ENCODE data around the gene LYST.

Gene LYST

GRCh38 chr1:235749755-235750300, 116.9 kb downstream of the LYST start:
- DNase-seq, result no peak

DNA sequence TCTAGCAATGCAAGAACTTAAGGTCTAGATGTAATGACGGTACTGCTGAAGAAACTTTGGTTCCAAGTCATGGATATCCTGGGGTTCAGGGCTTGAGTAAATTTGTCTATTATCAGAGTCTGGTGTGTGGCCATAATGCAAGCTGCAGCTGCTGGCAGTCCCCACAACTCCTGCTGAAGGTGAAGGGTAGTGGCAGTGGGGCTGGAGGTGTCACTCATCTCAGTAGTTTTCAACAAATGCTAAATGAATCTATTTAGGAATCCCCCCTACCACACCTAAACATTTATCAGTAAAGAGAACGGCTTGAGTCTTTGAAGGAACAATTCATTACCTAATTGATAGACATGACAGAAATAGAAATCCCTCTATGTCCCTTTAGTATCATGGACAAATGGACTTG, 118.0 kb downstream of the LYST start:
- no peak for DNase-seq

DNA sequence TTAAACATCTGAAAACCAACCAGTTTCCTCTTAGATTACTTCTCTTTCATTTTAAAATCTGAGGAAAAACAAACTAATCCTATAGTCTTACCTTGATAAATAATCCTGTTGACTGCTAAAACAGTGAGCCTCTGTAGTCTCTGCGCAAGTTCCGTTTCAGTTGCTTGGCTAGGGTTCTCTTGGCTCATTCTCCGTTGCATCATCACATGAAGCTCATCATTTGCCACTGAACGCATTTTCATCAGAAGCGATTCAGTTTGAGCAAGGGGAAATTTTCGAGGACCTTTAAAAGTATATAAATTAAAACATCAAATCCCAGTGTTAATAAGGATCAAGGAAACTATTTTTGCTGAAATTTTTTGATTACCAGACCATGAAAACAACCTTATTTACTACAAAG, 120.5 kb downstream of the LYST start:
- DNase-seq, result no peak

DNA sequence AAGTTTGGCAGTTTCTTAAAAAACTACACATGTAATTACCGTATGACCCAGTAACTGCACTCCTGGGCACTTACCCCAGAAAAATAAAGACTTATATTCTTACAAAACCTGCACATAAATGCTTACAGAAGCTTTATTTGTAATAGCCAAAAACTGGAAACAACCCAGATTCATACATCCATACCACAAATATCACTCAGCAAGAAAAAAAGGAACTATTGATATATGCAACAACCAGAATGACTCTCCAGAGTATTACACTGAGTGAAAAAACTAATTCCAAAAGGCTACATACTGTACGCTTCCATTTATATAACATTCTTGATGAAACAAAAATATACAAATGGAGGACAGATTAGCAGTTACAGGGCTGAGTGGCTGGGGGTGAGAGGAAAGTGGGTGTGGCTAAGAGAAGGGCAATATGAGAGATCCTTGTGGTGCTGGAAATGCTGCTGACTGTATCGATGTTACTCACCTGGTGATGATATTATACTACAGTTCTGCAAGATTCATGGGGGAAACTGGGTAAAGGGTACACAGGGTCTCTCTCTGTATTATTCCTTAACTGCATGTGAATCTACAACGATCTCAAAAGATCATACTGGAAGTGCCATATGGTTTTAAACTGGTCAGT, 121.1 kb downstream of the LYST start:
- DNase-seq, result no peak

- no peak for DNase-seq
Observed at GRCh38 chr1:235742914-235743599, 123.6 kb downstream of the LYST start.

DNA sequence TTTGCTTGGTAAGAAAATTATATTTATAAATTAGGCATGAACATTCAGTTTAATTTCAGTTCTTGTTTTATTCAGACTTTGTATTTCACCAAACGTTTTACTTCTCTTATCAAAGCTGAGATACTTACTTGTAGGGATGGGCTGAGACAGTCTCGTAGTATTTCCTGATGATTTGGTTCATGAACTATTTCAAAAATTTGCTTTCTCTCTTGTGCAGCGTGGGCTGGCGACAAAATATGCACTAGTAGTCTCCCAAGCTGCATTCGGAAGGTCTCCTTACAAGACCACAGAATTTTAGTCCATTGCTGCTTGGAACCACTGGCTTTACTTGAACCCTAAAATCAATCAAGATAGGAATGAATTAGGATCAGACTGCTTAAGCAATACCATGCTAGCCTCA, 125.4 kb downstream of the LYST start:
- no peak for DNase-seq

- DNase-seq, result no peak
Observed at GRCh38 chr1:235739631-235740030, 127.1 kb downstream of the LYST start.

GRCh38 chr1:235739124-235739523, 127.6 kb downstream of the LYST start:
- no peak for DNase-seq

- DNase-seq, result no peak
Observed at GRCh38 chr1:235737751-235738150, 129.0 kb downstream of the LYST start.

- DNase-seq, result no peak
Observed at GRCh38 chr1:235736263-235736662, 130.4 kb downstream of the LYST start.

DNA sequence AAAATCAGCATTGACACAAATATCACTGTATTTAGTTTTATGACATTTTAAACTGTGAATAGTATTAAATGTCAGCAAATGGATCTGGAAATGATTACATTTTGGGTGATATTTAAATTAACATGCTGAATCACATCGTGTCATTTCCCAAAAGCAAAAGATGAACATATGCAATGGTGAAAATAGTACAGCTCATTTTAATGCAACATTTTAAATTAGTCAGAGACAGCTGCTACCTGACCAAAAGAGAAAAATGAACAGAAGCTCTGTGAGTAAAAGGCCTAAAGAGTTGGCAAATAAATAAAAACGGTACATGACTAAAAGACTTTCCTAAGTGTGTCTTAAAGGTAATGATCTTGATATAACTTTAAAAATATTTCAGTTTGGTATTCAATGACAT, 131.1 kb downstream of the LYST start:
- DNase-seq, result no peak

DNA sequence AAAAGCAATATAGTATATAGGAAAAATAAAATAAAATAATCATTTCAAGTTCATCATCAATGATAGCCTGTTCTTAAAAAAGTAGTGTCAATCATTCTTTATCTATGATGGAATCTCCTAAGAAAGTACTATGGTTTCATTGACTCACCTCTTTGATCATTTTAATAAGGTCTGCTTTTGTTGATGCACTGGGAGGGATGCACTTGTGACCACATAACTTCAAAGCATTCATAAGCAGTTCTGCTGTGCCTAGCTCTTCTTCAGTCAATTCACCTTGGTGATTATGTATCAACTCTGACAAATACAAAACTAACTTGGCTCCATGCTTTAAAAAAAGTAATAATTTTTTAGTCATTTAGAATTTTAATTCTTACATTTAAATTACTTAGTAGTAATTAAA, 132.4 kb downstream of the LYST start:
- DNase-seq, result no peak

DNA sequence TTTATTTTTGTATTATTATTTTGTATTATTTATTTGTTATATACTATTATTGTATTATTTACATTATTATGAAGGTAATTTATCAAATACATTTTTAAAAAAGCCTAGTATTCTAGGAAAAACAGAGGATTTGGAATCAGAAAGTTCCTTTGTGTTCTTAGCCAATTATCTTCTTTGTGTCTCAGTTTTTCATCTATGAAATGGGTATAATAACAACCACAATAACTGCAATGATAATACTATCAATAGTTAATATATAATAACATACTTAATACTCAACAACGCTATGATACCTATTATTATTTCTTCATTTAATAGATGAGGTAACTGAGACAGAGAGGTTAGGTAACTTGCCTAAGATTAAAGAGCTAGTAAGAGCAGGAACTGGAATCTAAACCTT, 136.7 kb downstream of the LYST start:
- no peak for DNase-seq

DNA sequence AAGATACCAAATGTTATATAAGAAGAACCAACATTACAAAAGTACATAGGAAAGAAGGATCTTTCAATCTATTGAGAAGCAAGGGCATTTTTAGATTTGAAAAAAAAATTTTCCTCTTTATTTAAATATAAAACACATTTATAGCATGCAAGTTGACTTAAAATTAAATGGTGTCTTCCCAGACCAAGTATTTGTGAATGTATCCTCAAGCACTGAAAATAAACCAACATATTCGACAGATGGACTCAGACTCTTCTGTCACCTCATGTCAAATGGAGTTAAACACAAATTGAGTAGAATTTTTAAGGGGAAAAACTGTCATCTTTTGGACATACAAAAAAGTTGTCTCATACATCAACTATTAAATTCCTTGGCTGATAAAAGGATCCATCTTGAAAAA, 140.1 kb downstream of the LYST start:
- DNase-seq, result no peak

DNA sequence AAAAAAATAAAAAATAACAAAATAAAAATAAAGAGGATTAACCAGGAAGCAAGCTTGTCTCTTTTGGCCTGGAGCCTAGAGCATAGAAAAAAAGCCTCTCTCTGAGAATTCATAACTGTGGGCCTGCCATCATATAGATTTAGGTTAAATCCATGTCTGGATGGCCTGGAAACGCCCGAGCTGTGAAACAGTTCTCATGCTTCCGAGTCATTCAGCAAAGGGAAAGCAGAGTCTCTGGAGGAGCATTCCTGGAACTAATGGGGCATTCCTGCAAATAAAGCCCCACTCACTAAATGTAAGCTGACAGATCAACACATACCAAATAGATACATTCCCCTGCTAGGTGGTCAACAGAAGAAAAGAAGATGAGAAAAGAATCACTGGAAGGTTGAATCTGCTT, 141.3 kb downstream of the LYST start:
- DNase-seq, result no peak

DNA sequence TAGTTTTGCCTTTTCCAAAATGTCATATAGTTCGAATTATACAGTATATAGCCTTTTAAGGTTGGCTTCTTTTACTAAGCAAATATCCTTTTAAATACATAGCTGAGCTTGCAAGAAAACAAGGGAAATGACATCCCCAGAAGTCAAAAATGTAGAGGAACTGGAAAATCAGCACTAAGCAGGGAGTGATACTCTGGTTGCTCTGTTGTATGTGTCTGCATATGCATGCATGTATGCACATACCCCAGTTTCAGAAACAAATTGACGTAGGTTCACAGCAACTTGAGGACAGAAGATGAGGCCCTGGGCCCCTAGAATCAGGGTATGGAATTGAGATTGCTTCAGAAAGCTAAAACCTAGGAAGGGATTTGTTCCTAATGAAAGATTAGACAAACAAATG, 142.0 kb downstream of the LYST start:
- no peak for DNase-seq

- DNase-seq, result no peak
Observed at GRCh38 chr1:235722858-235723257, 143.8 kb downstream of the LYST start.

DNA sequence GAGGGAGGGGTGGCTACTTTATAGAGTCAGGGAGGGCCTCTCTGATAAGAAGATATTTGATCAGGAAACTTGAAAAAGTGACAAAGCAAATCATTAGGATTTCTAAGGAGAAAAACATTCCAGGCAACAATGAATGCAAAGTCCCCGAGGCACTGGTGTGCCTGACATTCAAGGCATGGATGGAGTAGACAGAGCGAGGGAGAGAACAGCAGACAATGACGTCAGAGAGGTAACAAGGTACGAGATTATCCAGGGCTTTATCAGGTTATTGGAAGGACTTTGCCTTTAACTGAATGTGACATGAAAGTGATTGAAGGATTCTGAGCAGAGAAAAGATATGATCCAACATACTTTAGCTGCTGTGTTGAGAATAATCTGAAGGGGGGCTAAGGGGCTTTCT, 144.7 kb downstream of the LYST start:
- DNase-seq, result no peak

GRCh38 chr1:235720544-235720943, 146.2 kb downstream of the LYST start:
- DNase-seq, result no peak

DNA sequence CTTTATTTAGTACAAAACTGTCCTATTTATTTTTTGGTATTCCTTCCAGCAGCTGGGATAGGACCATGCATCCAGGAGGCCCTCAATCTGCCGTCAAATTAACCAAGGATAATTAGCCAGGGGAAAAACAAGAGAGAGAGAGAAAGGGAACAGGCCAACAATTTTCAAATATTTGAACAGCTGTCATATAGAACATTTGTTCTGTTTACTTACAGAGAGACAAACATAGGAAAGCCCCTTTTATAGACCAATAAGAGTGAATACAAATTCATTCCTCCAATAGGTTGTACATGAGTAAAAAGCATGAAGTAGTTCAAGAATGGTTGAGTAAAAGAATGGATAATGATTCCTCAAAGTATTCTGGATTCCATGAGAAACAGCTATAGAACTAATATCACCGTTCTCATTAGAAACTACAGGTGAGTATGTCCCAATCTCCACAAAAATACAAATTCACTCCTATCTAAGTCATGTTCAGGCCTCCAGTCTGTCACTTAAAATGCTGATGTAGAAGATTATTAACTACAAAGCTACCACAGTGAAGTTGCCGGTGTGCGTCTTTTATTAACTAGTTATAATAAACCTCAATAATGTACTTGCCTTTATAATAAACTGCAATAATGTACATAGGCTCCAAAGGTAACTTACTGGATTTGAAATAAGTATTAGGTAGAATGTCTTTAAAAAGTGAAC, 152.4 kb downstream of the LYST start:
- DNase-seq, result no peak

DNA sequence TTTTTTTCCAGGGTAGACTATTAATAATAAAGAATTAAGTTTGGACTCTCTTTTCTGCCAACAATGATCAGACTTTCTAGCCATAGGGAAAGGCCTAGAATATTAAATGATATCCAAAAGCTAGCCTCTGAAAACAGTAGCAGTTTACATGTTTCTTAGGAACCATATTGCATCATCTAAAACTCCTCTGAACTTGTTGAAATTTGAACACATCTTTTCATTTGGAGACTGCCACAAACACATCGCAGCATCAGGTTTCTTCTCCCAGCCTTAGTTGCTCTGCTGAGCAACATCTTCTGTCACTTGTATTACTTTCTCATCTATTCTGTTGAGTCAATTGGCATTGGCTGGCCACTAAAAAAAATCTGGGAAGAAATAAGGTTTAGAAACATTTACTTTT, 153.9 kb downstream of the LYST start:
- no peak for DNase-seq

DNA sequence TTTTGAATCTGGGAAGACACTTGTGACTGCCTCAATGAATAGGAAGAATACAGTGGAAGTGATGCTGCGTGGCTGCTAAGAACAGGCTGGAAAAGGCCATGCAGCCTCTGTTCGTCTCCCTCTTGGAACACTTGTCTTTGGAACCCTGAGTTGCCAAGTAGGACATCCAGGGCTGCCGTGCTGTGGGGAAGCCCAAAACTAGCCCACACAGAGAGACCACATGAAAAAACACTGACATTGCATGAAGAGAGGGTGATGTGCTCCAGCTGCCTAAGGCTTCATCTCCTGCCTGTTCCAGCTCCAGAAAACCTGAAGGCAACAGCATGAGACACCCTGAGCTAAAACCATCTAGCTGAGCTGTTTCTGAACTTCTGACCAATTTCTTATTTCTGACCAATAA, 156.0 kb downstream of the LYST start:
- DNase-seq, result no peak

- no peak for DNase-seq
Observed at GRCh38 chr1:235709018-235709417, 157.7 kb downstream of the LYST start.

- DNase-seq, result no peak
Observed at GRCh38 chr1:235708390-235708962, 158.2 kb downstream of the LYST start.
